DOHH2 (cell line): Measurements from ENCODE around the gene C1orf185.
A peak's percentile ranks its signal among the peaks of the same experiment; 100 is the strongest.

Source experiments
- EZH2phosphoT487 ChIP-seq: fragments of 200-600 bp; sonication (generic); IDR thresholded peaks from 2 replicates; pipeline ENCODE4 v1.6.1; 2017; ENCODE audit warnings: borderline replicate concordance, mild to moderate bottlenecking, antibody characterized with exemption, low read length, moderate library complexity, mixed read lengths
- TF ChIP-seq, protein P1 (sequence below): fragments of 200-600 bp; sonication (generic); IDR thresholded peaks from one replicate; pipeline ENCODE4 v1.5.1; 2014; ENCODE audit warnings: antibody characterized with exemption, mild to moderate bottlenecking, low read depth, low read length; ENCODE audit not compliant: poor library complexity, severe bottlenecking

DNA sequence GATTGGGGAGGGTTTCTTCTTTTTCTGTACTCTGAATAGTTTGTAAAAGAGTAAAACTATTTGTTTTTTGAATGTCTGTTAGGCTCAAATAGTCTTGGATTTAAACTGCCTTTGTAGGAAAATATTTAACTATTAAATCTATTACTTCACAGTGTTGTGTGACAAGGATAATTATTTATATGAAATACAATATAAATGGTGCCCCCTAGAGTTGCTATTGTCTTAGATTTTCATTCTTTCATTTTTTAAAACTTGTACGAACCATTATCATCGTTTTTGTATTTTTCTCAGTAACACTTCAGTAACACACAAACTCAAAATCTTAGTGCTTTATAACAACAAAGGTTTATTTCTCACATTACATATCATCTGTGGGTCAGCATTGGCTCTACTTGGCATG, 37.4 kb downstream of the C1orf185 start:
- TF ChIP-seq, protein P1, sequence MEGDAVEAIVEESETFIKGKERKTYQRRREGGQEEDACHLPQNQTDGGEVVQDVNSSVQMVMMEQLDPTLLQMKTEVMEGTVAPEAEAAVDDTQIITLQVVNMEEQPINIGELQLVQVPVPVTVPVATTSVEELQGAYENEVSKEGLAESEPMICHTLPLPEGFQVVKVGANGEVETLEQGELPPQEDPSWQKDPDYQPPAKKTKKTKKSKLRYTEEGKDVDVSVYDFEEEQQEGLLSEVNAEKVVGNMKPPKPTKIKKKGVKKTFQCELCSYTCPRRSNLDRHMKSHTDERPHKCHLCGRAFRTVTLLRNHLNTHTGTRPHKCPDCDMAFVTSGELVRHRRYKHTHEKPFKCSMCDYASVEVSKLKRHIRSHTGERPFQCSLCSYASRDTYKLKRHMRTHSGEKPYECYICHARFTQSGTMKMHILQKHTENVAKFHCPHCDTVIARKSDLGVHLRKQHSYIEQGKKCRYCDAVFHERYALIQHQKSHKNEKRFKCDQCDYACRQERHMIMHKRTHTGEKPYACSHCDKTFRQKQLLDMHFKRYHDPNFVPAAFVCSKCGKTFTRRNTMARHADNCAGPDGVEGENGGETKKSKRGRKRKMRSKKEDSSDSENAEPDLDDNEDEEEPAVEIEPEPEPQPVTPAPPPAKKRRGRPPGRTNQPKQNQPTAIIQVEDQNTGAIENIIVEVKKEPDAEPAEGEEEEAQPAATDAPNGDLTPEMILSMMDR, result peak; percentile 53
- no peak for TF ChIP-seq EZH2phosphoT487
